Umbilical cord (tissue), 2 donors: ENCODE results near the gene GREM2. TPM values are rescaled to one million over a fixed set of nuclear protein-coding genes. Genes with fewer than 3 reads are reported as not detected.

Experiments
- DNase-seq: peaks from one replicate; pipeline ENCODE4 v3.0.0-alpha.2; 2015; ENCODE audit warnings: low spot score
- total RNA-seq: library from RNA; depleted of rRNA; stranded (reverse); fragments of >200 nt; gene quantifications from one replicate; pipeline ENCODE4 v1.2.3, GENCODE V29; 2014; ENCODE audit warnings: low replicate concordance; ENCODE audit not compliant: insufficient read depth

The GREM2 gene
- total RNA-seq, 1 donor from 2014 or later, result 4.8 TPM

DNA sequence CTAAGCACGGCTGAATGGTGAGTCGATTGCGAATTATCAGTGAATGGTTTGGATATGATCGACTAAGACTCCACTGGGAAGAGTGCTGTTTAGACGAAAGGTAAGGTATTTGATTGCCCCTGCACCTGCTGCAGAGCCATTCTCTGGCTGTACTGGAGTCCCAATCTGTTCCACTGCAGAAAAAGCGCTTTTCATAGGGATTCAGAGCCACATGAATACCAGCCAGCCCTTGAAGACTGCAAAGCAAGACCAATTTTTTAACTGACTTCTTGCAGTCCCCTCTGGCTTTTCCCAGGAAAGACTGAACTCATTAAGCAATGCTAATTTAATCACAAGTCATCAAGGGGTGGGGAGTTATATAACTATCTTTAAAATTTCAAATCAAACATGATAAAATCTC is 1.3 kb downstream of the GREM2 start:
- DNase-seq, result no peak

DNA sequence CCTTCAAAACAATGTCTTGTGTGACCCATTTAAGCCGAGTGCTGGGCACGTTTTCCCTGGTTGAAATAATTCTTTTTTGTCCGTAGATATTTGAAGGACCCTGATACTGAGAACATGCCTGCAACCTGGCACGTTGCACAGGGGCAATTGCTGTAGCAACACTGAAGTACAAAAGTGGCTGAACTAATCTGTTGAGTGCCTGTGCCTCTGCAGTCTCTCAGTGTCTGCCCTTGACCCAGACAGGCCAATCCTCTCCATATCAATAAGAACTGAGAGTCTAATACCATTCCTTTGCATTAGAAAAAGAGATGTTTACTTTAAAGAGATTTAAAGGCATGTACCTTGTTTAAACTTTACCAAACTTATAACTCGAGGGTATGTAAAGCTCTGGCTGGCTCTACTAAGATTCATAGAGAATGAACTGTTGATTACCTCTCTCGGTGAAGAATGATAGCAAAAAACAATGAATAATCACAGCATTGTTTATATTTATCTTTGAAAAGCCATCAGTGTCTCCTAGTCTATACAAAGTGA is 2.4 kb downstream of the GREM2 start:
- DNase-seq, result no peak

DNA sequence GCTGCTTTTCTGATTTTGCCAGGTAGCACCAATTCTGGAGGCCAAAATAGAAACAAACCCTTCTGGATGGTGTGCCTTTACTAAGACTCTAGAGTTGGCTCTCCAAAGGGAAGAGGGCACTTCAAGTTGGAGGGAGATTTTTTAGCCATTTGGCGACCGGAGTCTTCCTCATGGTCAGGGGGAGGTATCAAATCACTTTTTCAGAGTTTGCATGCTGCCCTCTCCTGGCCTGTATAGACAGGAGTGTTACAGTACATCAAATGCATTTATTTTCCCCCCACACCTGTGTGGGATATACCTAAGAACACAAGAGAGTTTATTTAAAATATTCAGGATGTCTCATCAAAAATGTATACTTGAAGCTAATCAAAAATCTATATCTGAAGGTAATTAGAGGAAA is 3.2 kb downstream of the GREM2 start:
- DNase-seq, result no peak

DNA sequence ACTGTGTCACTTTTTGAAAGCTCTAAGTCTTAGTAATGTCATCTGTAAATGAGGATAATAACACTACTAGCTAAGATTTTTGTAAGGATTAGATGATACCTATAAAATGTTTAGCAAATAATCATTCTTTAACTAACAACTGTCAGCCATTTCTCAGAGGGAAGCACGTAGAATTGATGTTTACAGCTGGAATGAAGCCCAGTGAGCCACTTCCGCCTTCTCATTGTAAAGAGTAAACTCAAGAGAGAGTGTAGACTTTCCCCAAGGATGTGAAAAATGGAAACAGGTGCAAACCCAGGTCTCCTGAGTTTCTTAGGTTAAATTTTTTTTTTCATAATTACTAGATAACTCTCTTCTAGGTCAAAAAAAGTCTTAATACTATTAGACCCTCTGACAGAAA is 4.9 kb downstream of the GREM2 start:
- DNase-seq, result no peak

DNA sequence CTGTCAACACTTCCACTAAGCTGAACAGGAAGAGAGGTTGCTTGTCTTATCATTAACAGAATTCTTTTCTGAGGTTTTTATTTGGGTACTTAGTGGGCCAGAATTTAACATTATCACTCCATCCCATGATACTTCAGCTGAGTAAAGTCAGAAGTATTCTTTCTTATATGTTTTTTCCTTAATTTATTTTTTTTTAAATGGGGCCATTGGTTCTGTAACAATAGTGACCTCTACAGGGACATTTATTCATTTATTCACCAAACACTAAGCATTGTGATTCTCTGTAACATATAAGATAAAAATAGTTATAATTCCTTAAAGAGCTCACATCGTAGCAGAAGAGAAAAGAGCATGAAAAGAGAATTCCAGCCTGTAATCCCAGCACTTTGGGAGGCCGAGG is 9.8 kb downstream of the GREM2 start:
- no peak for DNase-seq

DNA sequence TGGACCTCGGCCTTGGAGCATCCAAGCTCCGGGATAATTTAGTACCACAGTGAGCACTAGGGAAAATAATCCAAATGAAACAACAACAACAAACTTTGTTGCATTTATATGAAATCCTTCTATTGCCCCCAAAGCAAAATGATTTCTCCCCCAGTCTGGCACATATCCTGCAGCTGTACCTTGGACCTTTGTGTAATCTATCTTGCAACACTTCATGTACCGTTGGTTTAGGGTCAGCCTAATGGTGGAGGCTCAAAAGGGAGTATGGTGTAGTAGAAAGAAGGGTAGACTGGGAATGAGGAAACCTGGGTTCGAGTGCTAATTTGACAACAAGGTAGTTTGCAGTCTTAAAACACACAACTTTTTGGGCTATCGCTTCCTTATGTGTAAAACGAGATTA is 12.1 kb downstream of the GREM2 start:
- DNase-seq, result no peak

DNA sequence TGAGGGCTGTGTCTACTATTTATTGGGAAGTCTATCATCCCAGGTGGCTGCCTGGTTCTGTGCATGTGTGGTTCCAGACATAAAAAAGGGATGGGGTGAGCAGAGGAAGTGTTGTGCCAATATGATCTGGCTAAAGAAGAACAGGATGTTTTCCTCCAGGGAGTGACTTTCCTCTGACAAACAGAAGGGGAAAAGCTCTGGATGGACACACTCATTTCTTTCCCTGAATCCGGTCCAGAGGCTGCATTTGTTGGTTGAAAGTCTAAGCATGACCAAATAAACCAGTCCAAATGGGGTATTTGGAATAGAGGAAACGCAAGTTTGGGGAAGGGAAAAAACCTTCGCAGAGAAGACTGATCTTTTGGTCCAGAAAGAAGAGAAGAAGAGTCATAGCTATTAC is 12.7 kb downstream of the GREM2 start:
- DNase-seq, result no peak

DNA sequence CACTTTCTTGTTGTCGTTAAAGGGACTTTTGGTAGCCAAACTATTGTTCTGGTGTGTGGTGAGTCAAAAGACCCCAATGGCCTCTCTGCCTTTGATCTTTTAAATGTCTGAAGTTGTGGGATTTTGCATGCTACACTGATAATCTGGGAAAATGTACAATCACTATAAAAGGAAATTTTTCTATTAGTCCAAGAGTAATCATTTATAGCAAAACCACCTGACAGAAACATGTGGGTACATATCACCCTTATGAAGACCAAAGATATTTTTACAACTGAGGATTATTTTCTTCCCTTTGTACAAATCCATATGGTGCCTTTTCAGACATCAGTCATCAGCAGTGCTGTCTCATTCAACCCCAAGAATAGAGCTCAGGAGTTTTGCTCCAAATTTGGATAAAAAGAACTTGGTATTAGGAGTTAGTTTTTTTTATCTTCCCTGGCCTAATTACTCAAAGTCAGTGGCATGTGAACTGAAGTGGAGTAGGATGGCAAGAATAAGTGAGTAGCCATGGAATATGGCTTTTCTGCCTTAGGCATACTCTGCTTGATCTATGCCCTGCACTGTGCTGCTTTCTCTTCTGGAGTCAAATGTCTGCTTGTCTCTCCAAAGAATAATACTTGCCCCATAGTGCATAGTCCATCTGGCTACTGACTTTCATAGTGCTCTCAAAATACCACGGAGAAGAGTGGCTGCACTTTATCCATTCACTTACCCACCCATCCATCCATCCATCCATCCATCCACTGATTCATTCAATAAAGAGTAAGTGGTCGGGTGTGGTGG is 13.5 kb downstream of the GREM2 start:
- DNase-seq, result peak; percentile 42

DNA sequence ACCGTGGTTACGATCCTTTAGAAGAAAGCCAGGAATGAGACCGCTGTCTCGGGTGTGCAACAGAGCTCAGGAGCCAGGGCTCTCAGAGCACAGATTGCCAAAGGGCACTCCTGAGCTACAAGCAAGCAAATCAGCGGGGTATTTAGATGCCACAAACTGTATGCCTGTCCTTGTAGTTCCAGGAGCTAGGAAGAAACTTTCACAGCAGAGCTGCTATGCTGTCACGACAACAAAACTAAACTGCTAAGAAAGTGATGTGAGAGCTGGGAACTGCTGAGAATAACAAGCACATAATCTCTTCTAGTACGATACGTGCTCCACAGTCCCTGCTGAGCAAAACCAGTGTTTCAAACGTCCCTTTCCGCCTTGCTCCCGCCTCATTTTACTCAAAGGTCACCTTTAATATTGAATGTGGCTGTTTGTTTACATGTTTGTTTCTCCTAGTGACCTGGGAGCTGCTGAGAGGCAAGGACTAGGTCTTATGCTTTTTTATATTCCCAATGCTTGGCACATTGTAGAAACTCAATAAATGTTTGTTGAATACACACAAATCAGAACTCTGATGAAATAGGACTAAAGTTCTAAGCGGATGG is 14.7 kb downstream of the GREM2 start:
- DNase-seq, result peak; percentile 40

DNA sequence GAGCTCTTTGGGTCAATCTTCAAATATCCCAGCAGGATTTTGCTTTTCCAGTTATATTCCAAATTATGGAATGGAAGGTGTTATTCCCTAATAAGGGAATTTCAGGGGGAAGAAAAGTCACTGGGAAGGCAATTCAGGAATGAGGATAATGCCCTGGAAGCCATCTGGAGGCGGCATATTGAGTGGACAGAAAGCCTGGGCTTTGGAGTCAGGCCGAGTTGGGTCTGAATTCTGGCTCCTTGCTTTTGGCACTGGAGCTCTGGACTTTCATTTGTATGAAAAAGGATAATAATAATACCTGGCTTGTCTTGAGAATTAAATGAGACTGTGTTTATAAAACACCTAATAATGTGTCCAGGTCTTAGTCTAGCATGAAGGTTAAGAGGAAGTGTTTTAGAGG is 16.5 kb downstream of the GREM2 start:
- no peak for DNase-seq

DNA sequence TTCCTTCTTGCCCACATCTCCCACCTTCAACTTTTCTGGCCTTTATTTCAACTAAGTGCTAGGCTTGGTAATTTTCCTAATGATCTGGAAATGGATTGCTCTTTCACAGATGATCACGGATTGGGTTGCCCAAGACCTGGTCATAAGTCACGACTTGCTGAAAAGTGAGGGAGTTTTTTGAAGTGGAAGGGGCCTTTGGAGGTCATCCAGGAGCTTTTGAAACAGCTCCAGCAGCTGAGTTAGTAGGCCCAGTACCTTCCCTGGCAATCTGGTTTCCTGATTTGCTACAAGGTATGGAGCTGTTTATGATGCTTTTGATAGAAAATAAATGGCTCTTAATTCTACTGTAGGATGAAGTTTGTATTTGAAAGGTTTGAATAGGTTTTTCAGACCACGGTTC is 20.4 kb downstream of the GREM2 start:
- DNase-seq, result no peak

DNA sequence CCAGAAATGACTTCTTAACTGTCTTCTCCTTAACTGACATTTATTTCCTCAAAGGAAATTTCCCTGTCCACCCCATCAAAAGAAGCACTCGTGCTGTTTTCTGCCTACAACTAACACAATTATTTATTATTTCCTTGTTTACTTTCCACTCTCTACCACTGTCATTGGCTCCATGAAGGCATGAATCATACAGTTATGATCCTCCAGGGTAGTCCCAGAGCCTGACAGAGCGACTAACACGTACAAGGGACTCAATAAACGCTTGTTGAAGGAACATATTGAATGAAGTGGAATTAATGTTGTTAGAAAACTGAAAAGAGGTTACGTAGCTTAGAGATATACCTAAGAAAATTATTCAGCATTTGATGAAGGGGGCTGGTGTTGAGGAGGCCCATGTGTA is 20.9 kb downstream of the GREM2 start:
- DNase-seq, result no peak

DNA sequence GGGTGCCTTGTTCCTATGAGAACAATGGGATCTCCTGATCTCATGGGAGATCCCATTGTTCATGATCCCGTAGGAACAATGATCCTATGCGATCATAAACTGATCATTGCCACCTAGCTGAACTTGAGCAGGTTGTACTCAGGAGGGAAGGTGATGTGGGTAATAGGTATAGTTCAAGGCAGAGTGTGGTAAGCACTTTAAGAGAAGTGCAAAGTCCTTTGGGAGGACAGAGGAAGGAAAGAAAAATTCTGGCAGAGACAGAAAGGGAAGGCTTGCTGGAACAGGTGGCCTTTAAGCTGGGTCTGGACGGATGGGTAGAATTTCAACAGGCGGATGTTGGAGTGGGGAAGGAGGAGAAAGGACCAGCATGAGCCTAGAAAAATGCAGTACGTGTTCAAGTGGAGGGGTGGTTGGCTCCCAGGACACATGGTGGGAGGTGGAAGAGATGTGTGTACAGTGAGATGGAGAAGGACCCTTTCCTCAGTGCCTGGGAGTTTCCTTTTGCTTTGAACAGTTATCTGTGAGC is 22.3 kb downstream of the GREM2 start:
- DNase-seq, result no peak

DNA sequence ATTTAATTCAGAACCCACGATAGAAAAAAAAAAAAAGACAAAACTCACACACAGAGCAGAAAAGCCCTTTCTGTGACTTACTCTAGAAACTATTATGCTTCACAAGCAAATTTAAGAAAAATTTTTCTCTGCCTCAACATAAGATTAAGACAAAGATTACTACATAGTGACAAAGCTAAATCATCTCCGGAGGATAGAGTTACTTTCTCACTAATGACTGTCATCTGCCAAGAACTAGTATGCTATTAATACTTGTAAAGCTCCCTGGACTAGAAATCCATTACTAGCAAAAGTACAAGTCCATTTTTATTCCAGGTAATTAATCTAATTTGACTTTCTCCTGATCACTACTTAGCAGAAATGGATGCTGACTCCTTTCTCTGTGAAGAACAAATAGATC is 25.9 kb downstream of the GREM2 start:
- no peak for DNase-seq

DNA sequence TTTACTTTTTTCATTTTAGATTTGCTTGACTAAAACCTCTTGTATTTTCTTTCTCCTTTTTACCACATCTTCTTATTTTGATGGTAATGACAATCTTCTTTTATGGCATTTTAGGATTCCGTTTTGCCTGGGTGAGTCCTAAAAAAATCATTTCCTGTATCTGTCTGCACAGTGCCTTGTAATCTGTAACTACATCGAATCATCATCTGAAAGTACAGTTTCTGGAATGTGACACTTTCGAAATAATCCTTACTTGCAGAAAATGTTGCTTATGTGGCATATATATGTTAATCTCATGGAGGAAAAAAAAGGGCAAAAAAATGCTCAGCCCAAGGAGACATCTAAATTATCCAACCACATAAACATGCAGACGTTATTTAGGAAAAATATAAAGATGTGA is 29.0 kb downstream of the GREM2 start:
- DNase-seq, result no peak

DNA sequence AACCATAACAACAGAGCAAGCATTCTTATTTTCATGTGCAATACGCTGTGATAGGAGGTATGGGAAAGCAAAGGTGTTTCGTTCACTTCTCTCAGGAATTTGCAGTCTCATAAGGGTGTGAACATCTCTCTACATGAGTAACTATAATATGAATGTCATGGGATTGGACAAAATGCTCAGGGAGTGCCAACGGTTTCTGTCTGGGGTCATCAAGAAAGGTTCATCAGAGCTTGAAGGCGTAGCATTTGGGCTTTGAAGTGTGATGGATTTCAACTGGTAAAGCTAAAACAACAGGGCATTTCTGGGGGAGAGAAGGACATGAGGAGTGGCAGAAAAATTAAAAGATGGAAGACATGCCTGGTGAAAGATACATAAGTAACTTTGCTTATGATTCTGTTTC is 32.4 kb downstream of the GREM2 start:
- no peak for DNase-seq

DNA sequence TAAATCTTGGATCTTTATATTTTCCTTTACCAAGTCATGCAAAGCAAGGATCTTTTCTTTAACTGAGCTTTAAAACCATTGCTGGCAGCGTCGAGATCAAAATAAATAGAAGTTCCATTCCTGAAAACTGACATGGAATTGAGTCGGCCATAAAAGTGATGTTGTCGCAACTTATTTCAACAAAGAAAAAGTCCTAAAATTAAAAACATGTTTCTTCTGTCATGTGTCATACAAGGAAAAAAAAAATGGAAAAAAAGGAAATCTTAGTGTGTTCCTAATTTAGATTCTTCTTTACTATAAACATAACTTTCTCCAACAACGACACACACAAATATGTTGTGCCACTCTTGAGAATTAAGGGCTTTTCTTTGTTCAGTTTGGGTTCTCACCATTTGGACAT is 34.9 kb downstream of the GREM2 start:
- DNase-seq, result no peak

DNA sequence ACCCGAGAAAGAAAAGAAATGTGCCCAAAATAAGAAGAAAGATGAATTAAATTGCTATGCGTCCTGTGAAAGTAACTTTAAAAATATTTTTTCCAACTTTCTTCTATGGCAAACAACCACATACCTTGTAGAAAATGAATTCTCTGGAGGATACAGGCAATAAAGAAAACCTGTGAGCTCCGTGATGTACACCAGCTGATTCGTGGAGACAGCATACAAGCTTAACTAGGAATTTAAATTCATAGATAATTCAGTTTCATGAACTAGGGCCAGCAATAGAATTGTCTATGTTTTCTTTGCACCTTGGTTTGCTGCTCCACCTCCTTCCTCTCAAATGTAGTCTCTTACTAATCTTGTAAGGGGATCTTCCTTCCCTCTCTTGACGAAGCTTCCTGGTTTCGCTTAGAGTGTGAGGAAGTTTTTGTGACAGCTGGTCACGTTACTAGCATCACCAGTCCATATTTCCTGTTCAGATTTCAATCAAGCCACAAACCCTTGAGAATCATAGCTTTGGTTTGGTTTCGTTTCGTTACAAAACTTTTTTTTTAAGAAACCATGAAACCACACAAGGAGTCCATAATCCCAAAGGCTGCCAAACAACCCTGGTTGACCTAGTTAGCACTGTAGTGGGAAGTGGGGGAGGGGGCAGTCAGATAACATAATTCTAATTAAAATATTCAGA is 35.8 kb downstream of the GREM2 start:
- no peak for DNase-seq

DNA sequence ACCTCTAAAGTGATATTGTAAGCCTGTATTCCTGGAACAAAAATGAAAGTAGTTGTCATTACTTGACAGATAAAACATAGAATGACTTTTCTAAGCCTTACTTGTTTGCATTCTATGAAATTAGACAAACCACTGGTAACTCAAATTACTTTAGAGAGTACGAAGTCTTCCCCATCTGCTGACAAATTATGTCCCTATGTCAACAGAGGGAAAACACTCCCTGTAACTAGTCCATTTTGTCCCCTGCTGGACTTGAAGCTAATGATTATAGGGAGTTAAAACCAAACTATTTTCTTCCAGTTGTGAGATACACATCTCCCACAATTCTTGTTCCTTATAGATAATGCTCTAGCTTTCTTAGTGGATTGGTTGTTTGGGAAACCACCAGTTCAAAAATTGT is 39.6 kb downstream of the GREM2 start:
- DNase-seq, result no peak

DNA sequence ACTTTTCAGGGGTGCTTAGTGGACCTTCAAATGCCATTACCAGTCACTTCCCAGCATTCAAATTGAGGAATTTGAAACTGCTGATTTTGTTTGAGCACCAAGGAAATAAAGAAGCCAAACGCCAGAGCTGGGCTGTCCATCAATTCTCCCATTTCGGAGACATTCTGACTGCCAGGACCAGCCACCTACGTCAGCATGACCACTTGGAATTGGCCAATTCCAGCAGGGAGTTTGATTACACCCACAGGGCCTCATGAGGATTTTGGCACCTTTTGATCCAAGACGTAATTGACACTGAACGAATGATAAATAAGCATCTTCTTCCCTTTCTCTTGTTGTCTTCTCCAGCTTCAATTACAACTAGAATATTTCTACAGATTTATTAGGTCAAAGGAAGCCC is 40.2 kb downstream of the GREM2 start:
- DNase-seq, result no peak

DNA sequence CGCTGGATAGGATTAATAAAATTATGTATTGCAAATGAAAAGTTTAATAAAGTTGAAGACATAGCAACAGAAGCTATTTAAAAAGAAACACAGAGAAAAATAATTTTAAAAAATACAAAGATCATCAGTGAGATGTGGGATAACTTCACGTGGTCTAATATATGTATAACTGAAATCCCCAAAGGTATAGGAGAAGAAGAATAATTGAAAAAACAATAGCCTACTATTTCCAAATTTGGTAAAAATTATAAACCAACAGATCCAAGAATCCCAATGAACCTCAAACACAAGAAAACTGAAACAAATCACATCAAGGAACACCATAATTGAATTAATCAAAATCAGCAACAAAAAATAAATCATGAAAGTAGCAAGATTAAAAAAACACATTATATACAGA is 44.9 kb downstream of the GREM2 start:
- DNase-seq, result no peak

DNA sequence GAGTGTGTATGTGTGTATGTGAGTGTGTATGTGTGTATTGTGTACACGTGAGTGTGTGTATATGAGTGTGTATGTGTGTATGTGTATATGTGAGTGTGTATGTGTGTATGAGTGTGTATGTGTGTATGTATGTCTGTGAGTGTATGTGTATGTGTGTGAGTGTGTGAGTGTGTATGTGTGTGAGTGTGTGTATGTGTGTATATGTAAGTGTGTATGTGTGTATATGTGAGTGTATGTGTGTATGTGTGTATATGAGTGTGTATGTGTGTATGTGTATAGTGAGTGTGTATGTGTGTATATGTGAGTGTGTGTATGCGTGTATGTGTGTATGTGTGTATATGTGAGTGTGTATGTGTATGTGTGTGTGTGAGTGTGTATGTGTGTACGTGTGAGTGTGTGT is 49.2 kb downstream of the GREM2 start:
- no peak for DNase-seq
